MM.1S (cell line): ENCODE measurements around the gene MTX1.

ENCODE experiments used
- CTCF ChIP-seq: fragments of 300-600 bp; sonication (generic); IDR thresholded peaks from 2 replicates; pipeline ENCODE4 v1.5.1; 2016; ENCODE audit warnings: antibody characterized with exemption, low read length, mixed read lengths
- EZH2 ChIP-seq: fragments of 300-600 bp; sonication (generic); optimal IDR thresholded peaks from 2 replicates; pipeline ENCODE3; 2017; ENCODE audit warnings: low read depth, mild to moderate bottlenecking, antibody characterized with exemption, low read length, mixed read lengths
- EZH2phosphoT487 ChIP-seq: fragments of 300-600 bp; sonication (generic); IDR thresholded peaks from 2 replicates; pipeline ENCODE4 v1.6.1; 2018; ENCODE audit warnings: antibody characterized with exemption, low read length

- TF ChIP-seq CTCF (no peak), EZH2 (no peak), EZH2phosphoT487 (no peak)
Observed at GRCh38 chr1:155197901-155198546, 10.5 kb upstream of the MTX1 start.
